ENCODE data around the gene ARPC1B.

DNA sequence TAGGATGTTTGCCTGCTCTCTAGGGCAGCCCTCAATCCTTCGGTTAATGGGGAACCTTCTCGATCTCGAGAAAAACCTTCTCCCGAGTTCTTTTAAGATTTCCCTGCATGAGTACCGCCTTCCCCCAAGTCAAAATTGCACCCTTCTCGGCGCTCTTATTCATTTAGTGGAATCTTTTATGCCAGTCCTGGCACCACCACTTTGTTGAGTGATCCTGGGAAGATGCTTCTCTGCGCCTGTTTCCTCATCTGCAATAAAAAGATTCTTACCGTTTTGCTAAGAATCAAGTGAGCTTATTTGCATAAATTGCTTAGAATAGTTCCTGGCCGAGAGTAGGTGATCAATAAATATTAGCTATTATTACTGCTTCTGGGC, 48.1 kb upstream of the ARPC1B start:
- TF ChIP-seq, protein P1, sequence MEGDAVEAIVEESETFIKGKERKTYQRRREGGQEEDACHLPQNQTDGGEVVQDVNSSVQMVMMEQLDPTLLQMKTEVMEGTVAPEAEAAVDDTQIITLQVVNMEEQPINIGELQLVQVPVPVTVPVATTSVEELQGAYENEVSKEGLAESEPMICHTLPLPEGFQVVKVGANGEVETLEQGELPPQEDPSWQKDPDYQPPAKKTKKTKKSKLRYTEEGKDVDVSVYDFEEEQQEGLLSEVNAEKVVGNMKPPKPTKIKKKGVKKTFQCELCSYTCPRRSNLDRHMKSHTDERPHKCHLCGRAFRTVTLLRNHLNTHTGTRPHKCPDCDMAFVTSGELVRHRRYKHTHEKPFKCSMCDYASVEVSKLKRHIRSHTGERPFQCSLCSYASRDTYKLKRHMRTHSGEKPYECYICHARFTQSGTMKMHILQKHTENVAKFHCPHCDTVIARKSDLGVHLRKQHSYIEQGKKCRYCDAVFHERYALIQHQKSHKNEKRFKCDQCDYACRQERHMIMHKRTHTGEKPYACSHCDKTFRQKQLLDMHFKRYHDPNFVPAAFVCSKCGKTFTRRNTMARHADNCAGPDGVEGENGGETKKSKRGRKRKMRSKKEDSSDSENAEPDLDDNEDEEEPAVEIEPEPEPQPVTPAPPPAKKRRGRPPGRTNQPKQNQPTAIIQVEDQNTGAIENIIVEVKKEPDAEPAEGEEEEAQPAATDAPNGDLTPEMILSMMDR (IDR thresholded peaks at IDR 0.05): no peak
- no peak for TF ChIP-seq EZH2 (IDR thresholded peaks at IDR 0.05; ENCODE audit: borderline replicate concordance, insufficient read depth, low read depth, low read length, poor library complexity, severe bottlenecking)

Measured in B cell (primary cell).